T-cell (primary cell): ENCODE measurements around the gene TPD52L1. TPM values are rescaled to one million over a fixed set of nuclear protein-coding genes. Genes with fewer than 3 reads are reported as not detected.

Experiments used
- ATAC-seq, 4 experiments: fragments of 200-7000 bp in 3 of 4; fragments of 150-1000 bp in 1 of 4; cut with Tn5 transposase; replicated peaks in 1 of 4; 1 replicate in 3 of 4; 2 replicates in 1 of 4; pipeline ENCODE4 v1.10.0; 2021; ENCODE audit warnings: moderate library complexity in 3 of 4, mild to moderate bottlenecking in 2 of 4, moderate number of reproducible peaks in 1 of 4
- CTCF ChIA-PET, 2 donors: fragments of 300-600 bp; sonication (Branson Sonifier 250); formaldehyde crosslinking; loops; one replicate each; lab custom pipeline; 2022; ENCODE audit warnings: antibody characterized with exemption in 2 of 2; lab: Charles Lee
- POLR2A ChIA-PET, 2 donors: fragments of 300-600 bp; sonication (Branson Sonifier 250); formaldehyde crosslinking; loops; one replicate each; lab custom pipeline; 2022; ENCODE audit warnings: antibody characterized with exemption in 2 of 2; lab: Charles Lee
- DNase-seq, 35 experiments: peaks; one replicate each; pipeline versions ENCODE4 v3.0.0 to v3.0.0-alpha.2; 2013 to 2023
- H3K27ac ChIP-seq: one replicate; pipeline ENCODE4 v1.5.1; 2013; ENCODE audit warnings: low read length
- H3K27me3 ChIP-seq, 2 experiments: replicated peaks in 1 of 2; 1 replicate in 1 of 2; 2 replicates in 1 of 2; pipeline versions ENCODE4 v1.6.1 to v1.7.0; 2013; ENCODE audit warnings: low read length in 1 of 2, mixed read lengths in 1 of 2; ENCODE audit not compliant: control insufficient read depth in 2 of 2, insufficient read depth in 2 of 2; ENCODE audit errors: extremely low read depth in 1 of 2
- H3K36me3 ChIP-seq, 2 donors: 1 replicate in 1 of 2; 2 replicates in 1 of 2; pipeline versions ENCODE4 v1.6.1 to v1.7.0; 2013; ENCODE audit warnings: low read length in 1 of 2; ENCODE audit not compliant: control insufficient read depth in 2 of 2, insufficient read depth in 1 of 2; ENCODE audit errors: extremely low read depth in 1 of 2
- H3K4me1 ChIP-seq, 2 experiments: 1 replicate in 1 of 2; 2 replicates in 1 of 2; pipeline versions ENCODE4 v1.6.1 to v1.7.0; 2013; ENCODE audit warnings: low read length in 2 of 2, mixed read lengths in 1 of 2; ENCODE audit not compliant: insufficient read depth in 2 of 2, control insufficient read depth in 1 of 2; ENCODE audit errors: extremely low read depth in 1 of 2
- H3K4me3 ChIP-seq, 2 donors: 1 replicate in 1 of 2; 2 replicates in 1 of 2; pipeline versions ENCODE4 v1.5.1 to v1.7.0; 2013; ENCODE audit warnings: mild to moderate bottlenecking in 2 of 2, low read length in 1 of 2, moderate library complexity in 1 of 2; ENCODE audit not compliant: control insufficient read depth in 1 of 2; ENCODE audit errors: extremely low read depth in 1 of 2
- H3K9me3 ChIP-seq: 2 replicates; pipeline ENCODE4 v1.7.0; 2013
- H3K27ac Mint-ChIP-seq, 2 donors: one replicate each; pipeline ENCODE4 v1.8.0; 2020 to 2021; ENCODE audit warnings: mild to moderate bottlenecking in 2 of 2, mixed read lengths in 2 of 2
- H3K27me3 Mint-ChIP-seq, 2 donors: one replicate each; pipeline ENCODE4 v1.8.0; 2021 to 2022; ENCODE audit warnings: mixed read lengths in 2 of 2
- H3K36me3 Mint-ChIP-seq: one replicate; pipeline ENCODE4 v1.8.0; 2021; ENCODE audit warnings: mixed read lengths
- H3K4me1 Mint-ChIP-seq, 3 donors: one replicate each; pipeline ENCODE4 v1.8.0; 2020 to 2022; ENCODE audit warnings: mixed read lengths in 3 of 3, mild to moderate bottlenecking in 1 of 3
- H3K4me3 Mint-ChIP-seq, 3 donors: one replicate each; pipeline ENCODE4 v1.8.0; 2020 to 2022; ENCODE audit warnings: mild to moderate bottlenecking in 3 of 3, mixed read lengths in 3 of 3, moderate library complexity in 3 of 3
- H3K9me3 Mint-ChIP-seq, 3 donors: one replicate each; pipeline ENCODE4 v1.8.0; 2020 to 2022; ENCODE audit warnings: mixed read lengths in 3 of 3
- WGBS: methylation state at CpG from one replicate; pipeline ENCODE4 v1.1.5; 2013; ENCODE audit warnings: missing lambda C conversion rate; ENCODE audit not compliant: insufficient coverage; 5-methylcytosine and 5-hydroxymethylcytosine counted together
- total RNA-seq, 35 experiments: library from RNA in 6 of 35; stranded (reverse) in 6 of 35; fragments of 120-200 nt in 1 of 35; gene quantifications; one replicate each; pipeline versions ENCODE4 v1.2.1 to v1.2.4 and lab custom pipeline; 2013 to 2026

The TPD52L1 gene
- total RNA-seq, 5 donors from 2014 or later (not counting 1 experiment from before 2014, with no cell fraction given): 0.20 to 0.89 (median 0.47) TPM; not detected in 1

DNA sequence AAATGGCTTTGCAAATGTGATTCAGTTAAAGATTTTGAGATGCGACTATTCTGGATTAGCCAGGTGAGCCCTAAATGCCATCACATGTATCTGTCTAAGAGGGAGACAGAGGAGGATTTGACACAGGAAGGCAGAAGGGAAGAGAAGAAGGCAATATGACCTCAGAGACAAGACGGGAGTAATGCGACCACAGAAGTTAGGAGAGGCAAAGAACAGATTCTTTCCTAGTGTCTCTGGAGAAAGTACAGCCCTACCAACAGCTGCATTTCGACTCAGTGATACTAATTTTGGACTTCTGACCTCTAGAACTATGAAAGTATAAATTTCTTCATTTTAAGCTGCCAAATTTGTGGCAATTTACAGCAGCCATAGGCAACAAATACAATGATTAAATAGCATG is 24.2 kb upstream of the TPD52L1 start:
- no peaks in the 10 kb centered on the region for H3K4me1 Mint-ChIP-seq
- ATAC-seq (no peak), DNase-seq (no peak)
- H3K4me3 ChIP-seq: no peak overlapping the region
- ChIA-PET CTCF (no interaction called here), POLR2A (no interaction called here)
- H3K27me3 Mint-ChIP-seq: peaks cover 10 to 13% of the 10 kb centered on the region in 2 donors
- no peak overlapping the region for H3K27ac Mint-ChIP-seq
- no peak overlapping the region for H3K4me3 Mint-ChIP-seq
- H3K27me3 ChIP-seq: peaks cover 0 to under 1% of the 10 kb centered on the region in 2 experiments
- H3K9me3 Mint-ChIP-seq: no peaks in the 10 kb centered on the region
- H3K27ac ChIP-seq: no peak overlapping the region
- no peaks in the 10 kb centered on the region for H3K36me3 Mint-ChIP-seq
- H3K9me3 ChIP-seq: no peaks in the 10 kb centered on the region
- no peaks in the 10 kb centered on the region for H3K4me1 ChIP-seq
- no peaks in the 10 kb centered on the region for H3K36me3 ChIP-seq
- WGBS: 71% methylated on average over 1 of the region's 4 CpGs

GRCh38 chr6:125132058-125132457 is 21.5 kb upstream of the TPD52L1 start:
- no peak overlapping the region for H3K4me3 Mint-ChIP-seq

GRCh38 chr6:125136378-125136777 is 17.2 kb upstream of the TPD52L1 start:
- DNase-seq (no peak), ATAC-seq (no peak)
- CTCF ChIA-PET: no interaction called here
- H3K4me1 Mint-ChIP-seq: no peaks in the 10 kb centered on the region
- H3K27me3 Mint-ChIP-seq: peaks cover 0 to 4% of the 10 kb centered on the region in 2 donors
- no peak overlapping the region for H3K4me3 ChIP-seq
- 100% methylated on average over 1 of the region's 3 CpGs for WGBS
- H3K4me3 Mint-ChIP-seq: no peak overlapping the region
- no peaks in the 10 kb centered on the region for H3K9me3 ChIP-seq
- POLR2A ChIA-PET: no interaction called here
- peaks cover 0 to 3% of the 10 kb centered on the region in 2 experiments for H3K27me3 ChIP-seq
- no peaks in the 10 kb centered on the region for H3K36me3 ChIP-seq
- no peaks in the 10 kb centered on the region for H3K9me3 Mint-ChIP-seq
- H3K27ac Mint-ChIP-seq: no peak overlapping the region
- H3K27ac ChIP-seq: no peak overlapping the region
- no peaks in the 10 kb centered on the region for H3K36me3 Mint-ChIP-seq
- H3K4me1 ChIP-seq: no peaks in the 10 kb centered on the region

More at GRCh38 chr6:125132058-125132457, 21.5 kb upstream of the TPD52L1 start:
- no CpG with 5 or more reads among the region's 1 CpG for WGBS
- Histone ChIP-seq H3K27ac (no peak overlapping the region), H3K27me3 (no peaks in the 10 kb centered on the region), H3K36me3 (no peaks in the 10 kb centered on the region), H3K4me3 (no peak overlapping the region), H3K9me3 (no peaks in the 10 kb centered on the region), H3K4me1 (no peaks in the 10 kb centered on the region)
- H3K36me3 Mint-ChIP-seq: no peaks in the 10 kb centered on the region
- no peak for DNase-seq
- ATAC-seq: no peak
- ChIA-PET POLR2A (no interaction called here), CTCF (no interaction called here)
- H3K27ac Mint-ChIP-seq: no peak overlapping the region
- no peaks in the 10 kb centered on the region for H3K9me3 Mint-ChIP-seq
- H3K27me3 Mint-ChIP-seq: peaks cover 5 to 7% of the 10 kb centered on the region in 2 donors
- no peaks in the 10 kb centered on the region for H3K4me1 Mint-ChIP-seq

DNA sequence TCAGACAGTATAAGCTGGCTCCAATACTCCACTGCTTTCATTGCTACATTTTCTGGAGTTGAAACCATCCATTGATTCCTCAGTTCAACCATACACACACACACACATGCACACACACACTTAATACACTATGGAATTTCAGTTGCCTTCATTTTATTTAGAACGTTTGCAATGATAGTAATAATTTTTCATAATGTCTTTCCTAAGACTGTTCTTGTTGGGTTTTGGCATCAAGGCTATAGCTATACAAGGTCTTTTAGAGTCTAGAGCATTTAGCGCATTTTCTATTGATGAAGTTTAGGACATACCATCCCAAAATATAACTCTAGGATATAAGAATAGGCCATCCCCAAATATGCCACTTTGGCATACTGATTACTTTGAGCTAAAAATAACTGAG is 15.5 kb upstream of the TPD52L1 start:
- ChIA-PET CTCF (no interaction called here), POLR2A (no interaction called here)
- Histone ChIP-seq H3K36me3 (no peaks in the 10 kb centered on the region), H3K4me1 (no peaks in the 10 kb centered on the region), H3K9me3 (no peaks in the 10 kb centered on the region), H3K27me3 (peaks cover 0 to 5% of the 10 kb centered on the region in 2 experiments), H3K27ac (no peak overlapping the region), H3K4me3 (no peak overlapping the region)
- Mint-ChIP-seq H3K27ac (no peak overlapping the region), H3K36me3 (no peaks in the 10 kb centered on the region), H3K4me3 (no peak overlapping the region), H3K9me3 (no peaks in the 10 kb centered on the region), H3K27me3 (no peaks in the 10 kb centered on the region), H3K4me1 (no peaks in the 10 kb centered on the region)
- no peak for ATAC-seq
- DNase-seq: no peak
- WGBS: no CpG with 5 or more reads among the region's 2 CpGs

- Histone ChIP-seq H3K27me3 (peaks cover 0 to 8% of the 10 kb centered on the region in 2 experiments), H3K4me3 (no peak overlapping the region), H3K9me3 (no peaks in the 10 kb centered on the region), H3K27ac (no peak overlapping the region), H3K4me1 (no peaks in the 10 kb centered on the region), H3K36me3 (no peaks in the 10 kb centered on the region)
- ChIA-PET CTCF (no interaction called here), POLR2A (no interaction called here)
- Mint-ChIP-seq H3K27ac (no peak overlapping the region), H3K27me3 (peaks cover 0 to under 1% of the 10 kb centered on the region in 2 donors), H3K4me1 (no peaks in the 10 kb centered on the region), H3K36me3 (no peaks in the 10 kb centered on the region), H3K9me3 (no peaks in the 10 kb centered on the region), H3K4me3 (no peak overlapping the region)
- DNase-seq (no peak), ATAC-seq (no peak)
Observed at GRCh38 chr6:125140808-125141207, 12.8 kb upstream of the TPD52L1 start.

- Mint-ChIP-seq H3K9me3 (no peaks in the 10 kb centered on the region), H3K36me3 (no peaks in the 10 kb centered on the region), H3K27me3 (peaks cover 7 to 15% of the 10 kb centered on the region in 2 donors), H3K27ac (no peak overlapping the region), H3K4me3 (no peak overlapping the region), H3K4me1 (no peaks in the 10 kb centered on the region)
- no peak for ATAC-seq
- 76% methylated on average over 2 of the region's 2 CpGs for WGBS
- ChIA-PET CTCF (no interaction called here), POLR2A (no interaction called here)
- Histone ChIP-seq H3K4me3 (no peak overlapping the region), H3K9me3 (no peaks in the 10 kb centered on the region), H3K4me1 (no peaks in the 10 kb centered on the region), H3K36me3 (no peaks in the 10 kb centered on the region), H3K27me3 (peaks cover 0 to 10% of the 10 kb centered on the region in 2 experiments), H3K27ac (no peak overlapping the region)
- no peak for DNase-seq
Observed at GRCh38 chr6:125142618-125143017, 11.0 kb upstream of the TPD52L1 start.

GRCh38 chr6:125144822-125145221 is 8.8 kb upstream of the TPD52L1 start:
- Mint-ChIP-seq H3K36me3 (no peaks in the 10 kb centered on the region), H3K27ac (no peak overlapping the region), H3K4me1 (no peaks in the 10 kb centered on the region), H3K4me3 (no peak overlapping the region), H3K27me3 (peaks cover 12 to 27% of the 10 kb centered on the region in 2 donors), H3K9me3 (no peaks in the 10 kb centered on the region)
- DNase-seq: no peak
- ChIA-PET CTCF (no interaction called here), POLR2A (no interaction called here)
- ATAC-seq: no peak
- Histone ChIP-seq H3K36me3 (no peaks in the 10 kb centered on the region), H3K4me3 (no peak overlapping the region), H3K27ac (no peak overlapping the region), H3K9me3 (no peaks in the 10 kb centered on the region), H3K27me3 (peaks cover 0 to 10% of the 10 kb centered on the region in 2 experiments), H3K4me1 (no peaks in the 10 kb centered on the region)
- no CpG with 5 or more reads among the region's 1 CpG for WGBS
